MCF 10A (cell line): ENCODE measurements around the gene DSCAML1. TPM values are rescaled to one million over a fixed set of nuclear protein-coding genes. Genes with fewer than 3 reads are reported as not detected.

ENCODE experiments used
- BruUV-seq: library from RNA; stranded (reverse); fragments of 400-500 nt; replicated peaks from 2 replicates; lab custom pipeline; 2021; lab: Mats Ljungman, UMichigan
- CTCF ChIA-PET: fragments of 300-600 bp; sonication (Branson Sonifier 250); formaldehyde crosslinking; extraction: SDS; loops from one replicate; lab custom pipeline; 2021; ENCODE audit warnings: antibody characterized with exemption, inconsistent platforms; lab: Yijun Ruan, JAX
- POLR2A ChIA-PET: fragments of 300-600, 350-650 bp; sonication (Branson Sonifier 250); formaldehyde crosslinking; extraction: SDS; loops from one replicate; lab custom pipeline; 2020; ENCODE audit warnings: antibody characterized with exemption, inconsistent platforms; lab: Yijun Ruan, JAX
- DNase-seq: peaks from one replicate; pipeline ENCODE4 v3.0.0-alpha.2; 2018; ENCODE audit not compliant: unreplicated experiment
- H3K27ac Mint-ChIP-seq: one replicate; pipeline ENCODE4 v1.8.0; 2022; ENCODE audit warnings: mild to moderate bottlenecking, low read depth, mixed read lengths; ENCODE audit not compliant: unreplicated experiment
- H3K27me3 Mint-ChIP-seq: one replicate; pipeline ENCODE4 v1.8.0; 2022; ENCODE audit warnings: mixed read lengths; ENCODE audit not compliant: insufficient read depth, unreplicated experiment
- H3K36me3 Mint-ChIP-seq: one replicate; pipeline ENCODE4 v1.8.0; 2022; ENCODE audit warnings: mild to moderate bottlenecking, moderate library complexity, mixed read lengths; ENCODE audit not compliant: insufficient read depth, unreplicated experiment
- H3K4me1 Mint-ChIP-seq: one replicate; pipeline ENCODE4 v1.8.0; 2022; ENCODE audit warnings: mixed read lengths; ENCODE audit not compliant: insufficient read depth, unreplicated experiment
- H3K4me3 Mint-ChIP-seq: one replicate; pipeline ENCODE4 v1.8.0; 2022; ENCODE audit warnings: mild to moderate bottlenecking, moderate library complexity, mixed read lengths; ENCODE audit not compliant: unreplicated experiment
- H3K9me3 Mint-ChIP-seq: one replicate; pipeline ENCODE4 v1.8.0; 2022; ENCODE audit warnings: mixed read lengths; ENCODE audit not compliant: unreplicated experiment
- CTCF ChIP-seq: fragments of 200-600 bp; IDR thresholded peaks from one replicate; pipeline ENCODE4 v1.8.0; 2022; ENCODE audit warnings: antibody characterized with exemption, mild to moderate bottlenecking; ENCODE audit not compliant: unreplicated experiment
- intact Hi-C: fragments of 100-400 bp; cut with micrococcal nuclease; formaldehyde crosslinking; loops from 2 replicates; pipeline ENCODE4 v1.14.1; 2022
- total RNA-seq: library from RNA; stranded (reverse); gene quantifications from 2 replicates; pipeline ENCODE4 v1.2.3, GENCODE V29; 2022

The DSCAML1 gene
- total RNA-seq, 1 experiment from 2014 or later = not detected

GRCh38 chr11:117690484-117691217 is 106.4 kb downstream of the DSCAML1 start:
- Mint-ChIP-seq H3K9me3 (no peaks in the 10 kb centered on the region), H3K4me1 (no peaks in the 10 kb centered on the region), H3K27ac (no peak overlapping the region), H3K36me3 (no peaks in the 10 kb centered on the region), H3K27me3 (peaks cover 57% of the 10 kb centered on the region), H3K4me3 (no peak overlapping the region)
- no TSS peak for BruUV-seq
- no peak for TF ChIP-seq CTCF
- no peak for DNase-seq
- ChIA-PET CTCF (no interaction called here), POLR2A (no interaction called here)
- intact Hi-C loops = no loop called here

- POLR2A ChIA-PET = no interaction called here
- TF ChIP-seq CTCF = no peak
- peaks cover 54% of the 10 kb centered on the region for H3K27me3 Mint-ChIP-seq
- intact Hi-C loops = no loop called here
- no TSS peak for BruUV-seq
- no peak overlapping the region for H3K4me3 Mint-ChIP-seq
- H3K27ac Mint-ChIP-seq = no peak overlapping the region
- no peak for DNase-seq
- CTCF ChIA-PET = interaction anchor here (1.4 kb wide), 1 partner anchor 119 kb away, joined by 3 read pairs; no protein-coding TSS in a partner anchor
- H3K4me1 Mint-ChIP-seq = no peaks in the 10 kb centered on the region
- no peaks in the 10 kb centered on the region for H3K9me3 Mint-ChIP-seq
- no peaks in the 10 kb centered on the region for H3K36me3 Mint-ChIP-seq
Observed at GRCh38 chr11:117688255-117688797, 108.7 kb downstream of the DSCAML1 start.

- POLR2A ChIA-PET = interaction anchor here (0.7 kb wide), 1 partner anchor 70 kb away, joined by 4 read pairs; no protein-coding TSS in a partner anchor
- no peak for DNase-seq
- Mint-ChIP-seq H3K4me3 (no peak overlapping the region), H3K4me1 (no peaks in the 10 kb centered on the region), H3K9me3 (no peaks in the 10 kb centered on the region), H3K27me3 (peaks cover 54% of the 10 kb centered on the region), H3K36me3 (no peaks in the 10 kb centered on the region), H3K27ac (no peak overlapping the region)
- intact Hi-C loops = no loop called here
- no peak for TF ChIP-seq CTCF
- CTCF ChIA-PET = no interaction called here
- BruUV-seq = no TSS peak
Observed at GRCh38 chr11:117687776-117688175, 109.2 kb downstream of the DSCAML1 start.

GRCh38 chr11:117686711-117687110 is 110.3 kb downstream of the DSCAML1 start:
- H3K27me3 Mint-ChIP-seq = peaks cover 58% of the 10 kb centered on the region
- no peak overlapping the region for H3K27ac Mint-ChIP-seq
- H3K36me3 Mint-ChIP-seq = no peaks in the 10 kb centered on the region
- CTCF ChIA-PET = interaction anchor here (0.7 kb wide), 1 partner anchor 13 kb away, joined by 5 read pairs; no protein-coding TSS in a partner anchor
- POLR2A ChIA-PET = no interaction called here
- intact Hi-C loops = no loop called here
- H3K4me1 Mint-ChIP-seq = no peaks in the 10 kb centered on the region
- no peaks in the 10 kb centered on the region for H3K9me3 Mint-ChIP-seq
- DNase-seq = no peak
- no TSS peak for BruUV-seq
- TF ChIP-seq CTCF = no peak
- no peak overlapping the region for H3K4me3 Mint-ChIP-seq
